ENCODE measurements around the gene SPA17.

DNA sequence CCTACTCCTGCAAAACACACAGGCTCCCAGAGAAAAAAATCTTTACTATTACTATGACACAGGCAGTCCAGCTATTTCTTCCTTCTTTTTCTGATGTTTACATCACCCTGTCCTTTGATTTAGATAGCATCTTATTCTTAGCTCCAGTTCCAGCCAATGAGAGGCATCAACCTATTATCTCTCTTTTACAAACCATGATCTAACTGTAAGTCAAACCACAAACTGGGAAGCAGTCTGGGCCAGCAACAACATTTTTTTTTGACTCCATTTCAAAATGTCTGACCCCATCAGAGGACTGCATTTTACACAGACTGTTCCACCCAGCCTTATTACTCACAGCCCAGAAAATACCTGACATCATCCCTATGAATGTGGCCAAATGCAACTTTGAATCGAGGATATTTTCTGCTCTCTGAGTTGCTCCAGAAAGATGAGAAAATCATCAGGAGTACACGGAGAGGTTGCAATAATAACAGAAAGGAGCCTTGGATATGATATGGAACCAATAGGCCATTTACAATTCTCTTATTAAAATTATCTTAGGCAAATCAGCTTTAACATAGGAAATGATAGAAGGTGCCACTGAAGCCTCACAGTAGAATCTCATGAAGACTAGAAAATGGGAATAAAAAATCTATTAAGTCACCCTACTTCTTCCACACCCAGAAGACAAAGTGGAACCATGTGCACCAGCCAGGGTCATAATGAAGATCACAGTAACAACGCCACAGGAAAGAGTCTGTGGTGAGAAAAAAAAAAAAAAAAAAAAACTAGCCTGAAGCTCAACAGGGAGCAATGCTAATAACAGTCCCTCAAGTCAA lies 29.9 kb upstream of the SPA17 start:
- no peak for TF ChIP-seq POLR2AphosphoS5 (IDR thresholded peaks at IDR 0.05)
- TF ChIP-seq, protein P1, sequence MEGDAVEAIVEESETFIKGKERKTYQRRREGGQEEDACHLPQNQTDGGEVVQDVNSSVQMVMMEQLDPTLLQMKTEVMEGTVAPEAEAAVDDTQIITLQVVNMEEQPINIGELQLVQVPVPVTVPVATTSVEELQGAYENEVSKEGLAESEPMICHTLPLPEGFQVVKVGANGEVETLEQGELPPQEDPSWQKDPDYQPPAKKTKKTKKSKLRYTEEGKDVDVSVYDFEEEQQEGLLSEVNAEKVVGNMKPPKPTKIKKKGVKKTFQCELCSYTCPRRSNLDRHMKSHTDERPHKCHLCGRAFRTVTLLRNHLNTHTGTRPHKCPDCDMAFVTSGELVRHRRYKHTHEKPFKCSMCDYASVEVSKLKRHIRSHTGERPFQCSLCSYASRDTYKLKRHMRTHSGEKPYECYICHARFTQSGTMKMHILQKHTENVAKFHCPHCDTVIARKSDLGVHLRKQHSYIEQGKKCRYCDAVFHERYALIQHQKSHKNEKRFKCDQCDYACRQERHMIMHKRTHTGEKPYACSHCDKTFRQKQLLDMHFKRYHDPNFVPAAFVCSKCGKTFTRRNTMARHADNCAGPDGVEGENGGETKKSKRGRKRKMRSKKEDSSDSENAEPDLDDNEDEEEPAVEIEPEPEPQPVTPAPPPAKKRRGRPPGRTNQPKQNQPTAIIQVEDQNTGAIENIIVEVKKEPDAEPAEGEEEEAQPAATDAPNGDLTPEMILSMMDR (IDR thresholded peaks at IDR 0.05) = no peak
- TF ChIP-seq POLR2A (IDR thresholded peaks at IDR 0.05) = no peak
- no peak for TF ChIP-seq EP300 (IDR thresholded peaks at IDR 0.05)

Measured in sigmoid colon (tissue), 4 donors.